Tibial nerve (tissue), 4 donors: Measurements from ENCODE around the gene C10orf71. TPM values are rescaled to one million over a fixed set of nuclear protein-coding genes. Genes with fewer than 3 reads are reported as not detected.

Source experiments
- DNase-seq, 2 donors: peaks; one replicate each; pipeline ENCODE4 v3.0.0-alpha.2; 2019; ENCODE audit warnings: low spot score in 2 of 2
- H3K27ac ChIP-seq, 4 donors: fragments of 200-600 bp; sonication (generic) in 3 of 4; one replicate each; pipeline ENCODE4 v1.5.1; 2017 to 2019; ENCODE audit warnings: mild to moderate bottlenecking in 1 of 4
- H3K27me3 ChIP-seq, 2 donors: fragments of 200-600 bp; sonication (generic) in 1 of 2; one replicate each; pipeline versions ENCODE4 v1.5.1 to v1.6.0; 2017 to 2019
- H3K36me3 ChIP-seq, 3 donors: fragments of 200-600 bp; sonication (generic); one replicate each; pipeline ENCODE4 v1.5.1; 2018 to 2019
- H3K4me1 ChIP-seq, 4 donors: fragments of 200-600 bp; sonication (generic) in 3 of 4; one replicate each; pipeline ENCODE4 v1.5.1; 2017 to 2019
- H3K4me3 ChIP-seq, 4 donors: fragments of 200-600 bp; sonication (generic) in 3 of 4; one replicate each; pipeline ENCODE4 v1.5.1; 2017 to 2019; ENCODE audit warnings: mild to moderate bottlenecking in 1 of 4, moderate library complexity in 1 of 4
- H3K9me3 ChIP-seq, 4 donors: fragments of 200-600 bp; sonication (generic) in 3 of 4; one replicate each; pipeline ENCODE4 v1.5.1; 2017 to 2019
- CTCF ChIP-seq, 5 experiments: fragments of 200-600 bp in 3 of 5; fragments of 450-650 bp in 2 of 5; sonication (generic) in 3 of 5; IDR thresholded peaks; one replicate each; pipeline ENCODE4 v1.5.1; 2016 to 2019; ENCODE audit warnings: antibody characterized with exemption in 5 of 5, mild to moderate bottlenecking in 3 of 5, moderate library complexity in 2 of 5
- EP300 ChIP-seq, 2 donors: sonication (generic); formaldehyde crosslinking; IDR thresholded peaks; one replicate each; pipeline ENCODE4 v1.6.1; 2017; ENCODE audit warnings: antibody characterized with exemption in 2 of 2, mild to moderate bottlenecking in 1 of 2
- POLR2A ChIP-seq, 2 donors: fragments of 450-650 bp; IDR thresholded peaks; one replicate each; pipeline ENCODE4 v1.6.1; 2017; ENCODE audit warnings: antibody characterized with exemption in 2 of 2, mild to moderate bottlenecking in 2 of 2, moderate library complexity in 2 of 2
- WGBS, 2 donors: methylation state at CpG; one replicate each; pipeline ENCODE4 v1.1.5; 2018; 5-methylcytosine and 5-hydroxymethylcytosine counted together
- total RNA-seq, 4 donors: library from RNA; depleted of rRNA; stranded (reverse); fragments of >200 nt; gene quantifications; one replicate each; pipeline ENCODE4 v1.1.0, GENCODE V29; 2016

C10orf71 gene
- total RNA-seq, 4 donors from 2014 or later: 0.22 TPM; not detected in 3

GRCh38 chr10:49327036-49327813, 28.3 kb downstream of the C10orf71 start:
- no peak overlapping the region for H3K4me3 ChIP-seq
- 74 to 79% methylated on average over 8 of the region's 8 CpGs for WGBS, 2 donors
- no peak for DNase-seq
- TF ChIP-seq EP300 (IDR thresholded peaks at IDR 0.05) (no peak), CTCF (IDR thresholded peaks at IDR 0.05) (no peak), POLR2A (IDR thresholded peaks at IDR 0.05) (no peak)
- no peaks in the 10 kb centered on the region for H3K9me3 ChIP-seq
- H3K27ac ChIP-seq: no peak overlapping the region
- H3K4me1 ChIP-seq: no peaks in the 10 kb centered on the region
- H3K27me3 ChIP-seq: no peaks in the 10 kb centered on the region
- no peaks in the 10 kb centered on the region for H3K36me3 ChIP-seq

GRCh38 chr10:49328401-49329145, 29.6 kb downstream of the C10orf71 start:
- H3K36me3 ChIP-seq: no peaks in the 10 kb centered on the region
- H3K27me3 ChIP-seq: no peaks in the 10 kb centered on the region
- no peaks in the 10 kb centered on the region for H3K9me3 ChIP-seq
- TF ChIP-seq EP300 (IDR thresholded peaks at IDR 0.05) (no peak), POLR2A (IDR thresholded peaks at IDR 0.05) (no peak), CTCF (IDR thresholded peaks at IDR 0.05) (no peak)
- no peaks in the 10 kb centered on the region for H3K4me1 ChIP-seq
- DNase-seq: no peak
- no peak overlapping the region for H3K4me3 ChIP-seq
- H3K27ac ChIP-seq: no peak overlapping the region
- WGBS, 2 donors: 77 to 88% methylated on average over 9 of the region's 9 CpGs

- H3K27me3 ChIP-seq: no peaks in the 10 kb centered on the region
- no peaks in the 10 kb centered on the region for H3K4me1 ChIP-seq
- WGBS, 2 donors: 72 to 83% methylated on average over 4 of the region's 4 CpGs
- no peak for TF ChIP-seq POLR2A (IDR thresholded peaks at IDR 0.05)
- TF ChIP-seq CTCF (IDR thresholded peaks at IDR 0.05): no peak
- no peak for TF ChIP-seq EP300 (IDR thresholded peaks at IDR 0.05)
- H3K4me3 ChIP-seq: no peak overlapping the region
- H3K9me3 ChIP-seq: no peaks in the 10 kb centered on the region
- H3K36me3 ChIP-seq: no peaks in the 10 kb centered on the region
- no peak for DNase-seq
- no peak overlapping the region for H3K27ac ChIP-seq
Observed at GRCh38 chr10:49329146-49329505, 30.2 kb downstream of the C10orf71 start.

GRCh38 chr10:49330127-49330665, 31.2 kb downstream of the C10orf71 start:
- no peak overlapping the region for H3K27ac ChIP-seq
- H3K9me3 ChIP-seq: no peaks in the 10 kb centered on the region
- H3K27me3 ChIP-seq: no peaks in the 10 kb centered on the region
- TF ChIP-seq CTCF (IDR thresholded peaks at IDR 0.05) (no peak), EP300 (IDR thresholded peaks at IDR 0.05) (no peak), POLR2A (IDR thresholded peaks at IDR 0.05) (no peak)
- no peaks in the 10 kb centered on the region for H3K36me3 ChIP-seq
- WGBS, 2 donors: 90 to 93% methylated on average over 5 of the region's 5 CpGs
- no peak for DNase-seq
- H3K4me3 ChIP-seq: no peak overlapping the region
- H3K4me1 ChIP-seq: no peaks in the 10 kb centered on the region

GRCh38 chr10:49331431-49331830, 32.5 kb downstream of the C10orf71 start:
- Histone ChIP-seq H3K4me3 (no peak overlapping the region), H3K27me3 (no peaks in the 10 kb centered on the region), H3K4me1 (no peaks in the 10 kb centered on the region), H3K27ac (no peak overlapping the region), H3K36me3 (no peaks in the 10 kb centered on the region), H3K9me3 (no peaks in the 10 kb centered on the region)
- 77 to 94% methylated on average over 3 of the region's 3 CpGs for WGBS, 2 donors
- TF ChIP-seq POLR2A (IDR thresholded peaks at IDR 0.05) (no peak), EP300 (IDR thresholded peaks at IDR 0.05) (no peak), CTCF (IDR thresholded peaks at IDR 0.05) (no peak)
- DNase-seq: no peak
